Measurements from ENCODE around the gene CCDC50.

CCDC50 gene

GRCh38 chr3:191321019-191321767, 8.0 kb upstream of the CCDC50 start:
- no peak for DNase-seq

GRCh38 chr3:191324936-191325335, 4.3 kb upstream of the CCDC50 start:
- no peak for DNase-seq

GRCh38 chr3:191327526-191327925, 1.7 kb upstream of the CCDC50 start:
- no peak for DNase-seq

GRCh38 chr3:191328383-191328961, 722 bp upstream of the CCDC50 start:
- DNase-seq, result no peak

- peak in 1 of 4 experiments; percentile 1 for DNase-seq
Measured at GRCh38 chr3:191329654-191330529, 698 bp downstream of the CCDC50 start, which contains the start of gene UTS2B. UTS2B (minus strand) TSS chr3:191330526; CDS start chr3:191282189, 48,337 bp downstream.

- no peak for DNase-seq
Measured at GRCh38 chr3:191330530-191331048, 1.4 kb downstream of the CCDC50 start.

GRCh38 chr3:191331388-191331787, 2.2 kb downstream of the CCDC50 start:
- DNase-seq, result no peak

- DNase-seq, result no peak
Measured at GRCh38 chr3:191333298-191333880, 4.2 kb downstream of the CCDC50 start.

GRCh38 chr3:191334346-191334893, 5.2 kb downstream of the CCDC50 start:
- no peak for DNase-seq

- no peak for DNase-seq
Measured at GRCh38 chr3:191336833-191337232, 7.6 kb downstream of the CCDC50 start.

- no peak for DNase-seq
Measured at GRCh38 chr3:191338177-191338488, 8.9 kb downstream of the CCDC50 start.

- no peak for DNase-seq
Measured at GRCh38 chr3:191339316-191339917, 10.2 kb downstream of the CCDC50 start.

GRCh38 chr3:191340351-191340750, 11.2 kb downstream of the CCDC50 start:
- DNase-seq, result no peak

GRCh38 chr3:191340966-191341365, 11.8 kb downstream of the CCDC50 start:
- no peak for DNase-seq

GRCh38 chr3:191342006-191342405, 12.8 kb downstream of the CCDC50 start:
- DNase-seq, result no peak

- DNase-seq, result no peak
Measured at GRCh38 chr3:191342411-191342810, 13.2 kb downstream of the CCDC50 start.

- DNase-seq, result no peak
Measured at GRCh38 chr3:191343115-191343514, 13.9 kb downstream of the CCDC50 start.

- no peak for DNase-seq
Measured at GRCh38 chr3:191343913-191344312, 14.7 kb downstream of the CCDC50 start.

GRCh38 chr3:191345334-191345733, 16.1 kb downstream of the CCDC50 start:
- DNase-seq, result no peak

GRCh38 chr3:191347228-191347627, 18.0 kb downstream of the CCDC50 start:
- DNase-seq, result no peak

GRCh38 chr3:191348098-191348497, 18.9 kb downstream of the CCDC50 start:
- DNase-seq, result no peak

GRCh38 chr3:191350396-191351090, 21.3 kb downstream of the CCDC50 start:
- no peak for DNase-seq
